GM21447 (cell line): Measurements from ENCODE around the gene RBM17.
"Not testable (repeated sequence)": the region's sequence is repeated elsewhere in the genome, so short reads cannot be mapped to it uniquely, and the experiment has no call there.

Source experiments
- ATAC-seq: cut with Tn5 transposase; IDR thresholded peaks from one replicate; pipeline ENCODE4 v1.9.1; 2021; ENCODE audit not compliant: unreplicated experiment

RBM17 gene

DNA sequence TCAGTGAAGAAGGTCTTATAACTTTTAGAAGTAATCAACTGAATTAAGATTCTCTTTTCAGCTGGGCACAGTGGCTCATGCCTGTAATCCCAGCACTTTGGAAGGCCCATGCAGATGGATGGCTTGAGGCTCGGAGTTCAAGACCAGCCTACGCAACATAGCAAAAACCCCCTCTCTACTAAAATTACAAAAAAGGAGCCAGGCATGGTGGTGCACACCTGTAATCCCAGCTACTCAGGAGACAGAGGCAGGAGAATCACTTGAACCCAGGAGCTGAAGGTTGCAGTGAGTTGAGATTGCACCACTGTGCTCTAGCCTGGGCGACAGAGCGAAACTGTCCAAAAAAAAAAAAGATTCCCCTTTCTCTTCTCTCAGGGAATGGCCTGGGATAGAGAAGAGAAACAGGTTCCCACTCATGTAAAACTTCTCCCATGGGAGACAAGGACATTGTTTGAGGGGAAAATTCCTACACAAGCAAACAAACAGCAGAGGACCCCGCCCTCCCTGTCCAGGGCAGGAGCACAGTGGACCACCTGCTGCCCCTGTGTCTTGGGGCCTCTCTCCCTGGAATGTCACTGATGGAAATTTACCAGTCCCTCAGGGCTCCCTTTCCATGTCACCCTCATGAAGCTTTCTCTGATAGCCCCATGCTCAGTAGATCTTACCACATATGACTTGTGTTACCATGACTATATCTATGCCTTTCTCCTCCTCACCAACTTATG, 32.3 kb upstream of the RBM17 start:
- ATAC-seq = no peak

DNA sequence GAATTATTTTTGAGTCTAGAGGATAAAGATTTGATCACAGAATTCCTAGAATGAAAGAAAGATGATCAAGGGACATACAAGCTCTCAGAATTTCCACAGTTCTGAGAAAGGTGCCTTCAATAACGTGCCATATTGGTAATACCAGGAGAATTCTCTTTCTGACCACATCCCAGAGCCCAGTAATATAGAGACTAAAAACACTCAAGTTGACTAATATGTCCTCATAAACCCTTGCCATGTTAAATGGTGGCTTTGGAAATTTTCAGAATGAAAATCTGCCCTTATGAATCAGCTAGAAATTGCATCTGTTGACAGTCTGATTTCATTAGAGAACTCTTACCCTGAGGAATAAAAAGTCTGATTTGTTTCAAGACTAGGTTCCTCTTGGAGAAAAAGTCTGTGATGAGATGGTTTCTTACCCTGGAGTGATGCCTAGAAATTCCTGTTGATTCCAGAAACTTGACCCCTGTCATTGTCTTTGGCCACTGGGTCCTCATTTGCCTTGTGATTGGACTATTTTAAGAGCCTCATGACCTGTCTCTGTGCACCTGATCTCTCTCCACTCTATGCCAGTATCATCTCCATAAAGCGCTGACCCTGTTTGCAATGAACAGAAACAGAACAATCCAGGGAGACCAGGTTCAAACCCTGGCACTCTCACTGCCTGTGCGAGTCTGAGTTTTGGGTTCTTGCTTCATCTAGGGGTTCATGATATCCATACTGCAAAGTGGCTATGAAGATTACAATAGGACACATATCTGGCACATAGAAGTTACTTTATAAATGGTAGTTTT, 30.0 kb upstream of the RBM17 start:
- ATAC-seq = no peak

DNA sequence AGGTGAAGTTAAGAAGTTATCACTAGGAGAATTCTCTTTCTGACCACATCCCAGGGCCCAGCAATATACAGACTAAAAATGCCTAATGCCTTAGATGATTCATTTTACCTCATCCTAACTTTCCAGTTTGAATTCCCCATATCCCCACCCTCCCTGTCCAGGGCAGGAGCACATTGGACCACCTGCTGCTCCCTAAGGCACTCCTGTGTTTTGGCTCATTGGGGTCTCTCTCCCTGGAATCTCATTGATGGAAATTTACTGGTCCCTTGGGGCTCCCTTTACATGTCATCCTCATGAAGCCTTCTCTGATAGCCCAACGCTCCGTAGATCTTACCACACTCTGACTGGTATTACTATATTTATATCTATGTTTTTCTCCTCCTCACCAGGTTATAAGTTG, 29.3 kb upstream of the RBM17 start:
- no peak for ATAC-seq

DNA sequence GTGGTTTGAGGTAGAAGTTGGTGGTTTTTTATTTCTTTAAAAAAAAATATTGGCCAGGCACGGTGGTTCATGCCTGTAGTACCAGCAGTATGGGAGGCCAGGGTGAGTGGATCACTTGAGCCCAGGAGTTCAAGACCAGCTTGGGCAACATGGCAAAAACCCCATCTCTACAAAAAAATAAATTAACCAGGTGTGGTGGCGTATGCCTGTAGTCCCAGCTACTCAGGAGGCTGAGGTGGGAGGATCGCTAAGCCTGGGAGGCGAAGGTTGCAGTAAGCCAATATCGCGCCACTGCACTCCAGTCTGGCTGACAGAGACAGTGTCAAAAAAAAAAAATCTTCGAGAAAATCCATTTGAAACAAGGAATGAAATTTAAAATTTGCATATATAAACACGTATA, 27.8 kb upstream of the RBM17 start:
- no peak for ATAC-seq

DNA sequence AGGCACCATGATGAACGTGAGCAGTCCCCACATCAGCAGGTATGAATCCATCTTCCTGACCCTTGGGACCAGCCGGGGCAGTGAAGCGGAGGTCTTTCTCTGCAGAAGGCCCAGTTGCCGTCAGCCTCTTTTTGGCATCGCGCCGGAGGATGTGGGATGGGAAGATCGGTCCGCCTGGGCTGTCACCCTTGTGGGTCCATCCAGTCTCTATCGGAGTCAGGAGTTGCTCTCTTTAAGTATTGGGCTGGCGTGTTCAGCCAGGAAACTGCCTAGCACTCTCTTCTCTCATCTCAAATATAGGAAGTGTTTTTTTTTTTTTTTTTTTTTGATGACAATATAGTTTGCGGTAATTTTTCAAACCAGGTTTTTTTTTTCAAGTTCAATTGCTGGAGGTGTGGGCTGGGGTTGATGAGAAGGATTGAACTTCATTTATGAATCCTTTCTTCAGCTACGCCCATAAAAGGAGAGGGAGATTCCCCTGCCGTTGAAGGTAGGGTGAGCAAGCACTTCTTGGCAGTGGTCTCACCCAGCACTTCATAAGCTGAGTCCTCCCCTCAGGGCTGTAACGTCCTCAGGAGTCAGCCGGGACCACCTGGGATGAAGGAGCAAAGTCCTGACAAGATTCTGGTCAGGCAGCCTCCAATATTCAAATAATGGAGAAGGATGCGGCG, 26.6 kb upstream of the RBM17 start, which contains the start of gene IL2RA:
Gene IL2RA, minus strand, starts transcription at position 267 of the 671 bp plus-strand sequence. Its CDS starts 216 bp downstream, at position 51.
- ATAC-seq = no peak

- ATAC-seq = no peak
These were observed 24.7 kb upstream of the RBM17 start for GRCh38 chr10:6064119-6064518.

DNA sequence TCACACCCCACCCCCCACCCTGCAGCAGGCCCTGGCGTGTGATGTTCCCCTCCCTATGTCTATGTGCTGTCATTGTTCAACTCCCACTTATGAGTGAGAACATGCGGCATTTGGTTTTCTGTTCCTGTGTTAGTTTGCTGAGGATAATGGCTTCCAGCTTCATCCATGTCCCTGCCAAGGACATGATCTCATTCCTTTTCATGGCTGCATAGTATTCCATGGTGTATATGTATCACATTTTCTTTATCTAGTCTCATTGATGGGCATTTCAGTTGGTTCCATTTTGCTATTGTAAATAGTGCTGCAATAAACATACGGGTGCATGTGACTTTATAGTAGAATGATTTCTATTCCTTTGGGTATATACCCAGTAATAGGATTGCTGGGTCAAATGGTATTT, 24.1 kb upstream of the RBM17 start:
- ATAC-seq = not testable (repeated sequence)

DNA sequence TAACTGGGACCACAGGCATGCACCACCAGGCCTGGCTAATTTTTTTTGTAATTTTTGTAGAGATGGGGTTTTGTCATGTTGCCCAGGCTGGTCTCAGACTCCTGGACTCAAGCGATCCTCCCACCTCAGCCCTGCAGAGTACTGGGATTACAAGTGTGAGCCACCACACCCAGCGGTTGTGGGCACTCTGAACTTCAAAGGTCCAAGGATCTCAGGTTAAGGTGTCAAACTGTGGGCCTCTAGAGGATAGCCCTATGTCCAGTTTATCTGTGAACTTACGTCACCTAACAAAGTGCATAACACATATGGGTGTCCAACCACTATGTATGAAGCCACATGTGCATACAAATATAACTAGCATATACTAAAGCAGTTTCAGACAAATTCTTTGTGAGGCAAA, 23.4 kb upstream of the RBM17 start:
- no peak for ATAC-seq

- no peak for ATAC-seq
These were observed 23.0 kb upstream of the RBM17 start for GRCh38 chr10:6065835-6066234.

DNA sequence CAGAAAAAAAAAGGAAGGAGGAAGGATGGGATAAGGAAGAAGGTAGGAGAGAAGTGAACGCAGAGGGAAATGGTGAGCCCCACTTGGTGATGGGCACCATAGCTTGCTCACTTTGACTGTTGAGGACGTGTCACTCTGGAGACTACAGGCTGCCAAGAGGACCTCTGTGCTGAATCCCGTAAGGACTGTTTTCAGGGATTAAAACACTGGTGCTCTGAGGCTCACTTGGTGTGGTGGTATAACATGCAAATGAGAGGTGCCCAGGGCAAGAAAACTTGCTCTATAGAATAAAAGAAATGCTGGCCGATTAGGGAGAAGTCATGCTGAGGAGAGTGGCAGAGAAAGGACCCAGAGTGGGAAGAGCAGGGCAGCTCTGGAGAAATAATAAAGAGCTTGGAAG, 21.4 kb upstream of the RBM17 start:
- ATAC-seq = no peak

DNA sequence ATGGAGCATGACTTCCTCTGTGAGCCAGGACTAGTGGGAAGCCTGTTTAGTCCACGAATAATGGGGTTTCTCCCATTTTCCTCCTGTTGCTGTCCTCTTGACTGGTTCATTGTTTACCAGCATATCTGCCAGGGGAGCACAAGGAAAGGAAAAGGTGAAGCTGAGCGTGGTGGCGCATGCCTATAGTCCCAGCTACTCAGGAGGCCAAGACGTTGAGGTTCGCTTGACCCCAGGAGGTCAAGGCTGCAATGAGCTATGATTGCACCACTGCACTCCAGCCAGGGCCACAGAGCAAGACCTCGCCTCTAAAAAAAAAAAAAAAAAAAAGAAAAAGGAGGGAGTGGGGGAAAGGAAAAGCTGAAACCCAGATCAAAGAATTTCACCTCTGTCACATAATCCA, 20.8 kb upstream of the RBM17 start:
- no peak for ATAC-seq

GRCh38 chr10:6068422-6068821, 20.4 kb upstream of the RBM17 start:
- ATAC-seq = peak; percentile 58

DNA sequence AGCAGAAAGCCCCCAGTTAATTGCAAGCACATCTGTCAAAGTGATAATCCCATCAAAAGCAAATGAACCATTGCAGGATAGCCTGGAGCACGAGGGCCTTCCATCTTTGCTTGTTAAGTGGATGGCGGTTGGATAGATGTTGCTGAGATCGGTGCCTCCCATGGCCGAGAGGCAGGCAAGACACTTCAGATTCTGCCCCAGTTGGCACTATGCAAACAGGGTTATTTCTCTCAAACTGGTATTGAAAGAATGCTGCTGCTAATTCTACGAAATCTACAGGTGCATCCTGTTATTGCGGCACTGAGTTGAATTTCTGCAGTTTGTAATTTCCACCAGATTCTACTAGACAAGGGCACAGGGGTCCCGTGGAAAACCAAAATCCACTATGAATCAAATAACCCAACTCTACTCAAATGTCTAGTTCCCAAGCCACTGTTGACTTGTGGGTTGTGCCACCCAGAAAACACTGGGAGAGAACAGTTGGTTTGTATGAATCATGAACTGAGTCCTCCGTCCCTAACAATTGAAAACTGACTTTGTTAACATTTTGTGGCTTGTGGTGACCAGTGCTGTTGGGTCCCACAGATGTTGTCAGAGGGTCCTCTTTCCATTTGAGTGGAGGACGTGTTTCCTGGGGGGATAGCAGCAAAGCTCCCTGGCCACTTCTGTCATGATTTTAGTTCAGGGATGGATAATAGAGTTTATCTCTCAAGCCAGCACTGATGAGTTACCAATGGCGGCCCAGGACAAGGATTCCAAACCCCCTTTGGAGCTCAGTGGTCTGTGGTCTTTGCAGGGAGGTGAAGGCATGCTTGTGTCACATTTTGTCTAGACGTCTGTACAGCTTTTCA, 19.5 kb upstream of the RBM17 start:
- ATAC-seq = no peak

GRCh38 chr10:6070660-6071059, 18.2 kb upstream of the RBM17 start:
- no peak for ATAC-seq

DNA sequence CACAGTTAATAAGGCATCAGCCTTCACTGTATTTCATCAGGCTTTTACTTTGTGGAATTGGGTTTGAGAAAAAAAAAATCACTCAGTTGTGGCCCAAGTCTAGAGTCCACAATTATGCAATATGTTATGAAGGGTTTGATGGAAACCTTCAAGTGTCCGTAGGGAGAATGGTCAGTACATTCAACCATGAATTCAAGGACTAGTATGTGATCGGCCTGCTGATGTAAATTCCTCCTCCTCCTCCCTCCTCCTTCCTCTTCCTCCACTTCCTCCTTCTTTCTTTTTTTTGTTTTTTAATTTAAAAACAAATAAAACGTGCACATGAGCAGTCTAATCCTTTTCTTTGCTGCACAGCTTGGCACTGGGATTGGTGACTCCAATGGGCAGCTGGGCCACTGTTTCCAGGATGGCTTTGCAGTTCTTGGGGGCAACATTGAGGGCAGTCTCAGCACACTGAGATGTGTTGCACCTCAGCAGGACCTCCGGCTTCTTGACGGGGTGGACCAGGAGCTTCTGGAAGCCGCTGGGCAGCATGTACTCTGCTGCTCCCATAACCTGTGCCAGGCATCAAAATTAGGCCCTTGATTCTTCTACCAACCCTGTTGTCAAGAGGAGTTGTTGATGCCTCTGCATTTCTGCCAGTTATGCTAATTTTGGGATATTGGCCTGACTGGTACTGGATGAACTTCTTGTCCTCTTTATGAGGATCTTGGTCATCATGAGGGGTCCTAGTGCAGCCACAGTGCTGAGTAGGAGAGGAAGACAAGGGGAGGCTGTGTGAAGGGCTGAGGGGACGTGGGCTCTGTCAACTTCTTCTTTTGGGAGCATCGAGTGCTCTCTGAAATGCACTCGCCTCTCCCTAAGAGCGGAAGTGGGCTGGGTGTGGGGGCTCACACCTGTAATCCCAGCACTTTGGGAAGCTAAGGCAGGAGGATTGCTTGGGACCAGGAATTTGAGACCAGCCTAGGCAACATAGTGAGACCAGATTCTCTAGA, 17.4 kb upstream of the RBM17 start:
- ATAC-seq = no peak

- ATAC-seq = peak; percentile 48
These were observed 16.5 kb upstream of the RBM17 start for GRCh38 chr10:6072215-6072934.

GRCh38 chr10:6074489-6075301, 14.1 kb upstream of the RBM17 start:
- no peak for ATAC-seq

GRCh38 chr10:6077071-6077675, 11.7 kb upstream of the RBM17 start:
- ATAC-seq = no peak
